HFFc6 (cell line): ENCODE data around the gene SF1. TPM values are rescaled to one million over a fixed set of nuclear protein-coding genes. Genes with fewer than 3 reads are reported as not detected.

Source experiments
- DNase-seq: peaks from one replicate; pipeline ENCODE4 v3.0.0-alpha.2; 2018
- H3K27ac Mint-ChIP-seq: 2 replicates; pipeline ENCODE4 v1.8.0; 2020; ENCODE audit warnings: mild to moderate bottlenecking, mixed read lengths
- H3K27me3 Mint-ChIP-seq: 2 replicates; pipeline ENCODE4 v1.8.0; 2021; ENCODE audit warnings: mild to moderate bottlenecking, moderate library complexity, mixed read lengths; ENCODE audit not compliant: insufficient read depth
- H3K36me3 Mint-ChIP-seq: 2 replicates; pipeline ENCODE4 v1.8.0; 2021; ENCODE audit warnings: low read depth, mixed read lengths
- H3K4me1 Mint-ChIP-seq: 2 replicates; pipeline ENCODE4 v1.8.0; 2020; ENCODE audit warnings: low read depth, mixed read lengths
- H3K4me3 Mint-ChIP-seq: 2 replicates; pipeline ENCODE4 v1.8.0; 2020; ENCODE audit warnings: mild to moderate bottlenecking, moderate library complexity, mixed read lengths
- H3K9me3 Mint-ChIP-seq: 2 replicates; pipeline ENCODE4 v1.8.0; 2020; ENCODE audit warnings: mild to moderate bottlenecking, mixed read lengths
- CTCF ChIP-seq: fragments of 200-600 bp; sonication (generic); IDR thresholded peaks from 2 replicates; pipeline ENCODE4 v1.5.0; 2021; ENCODE audit warnings: antibody characterized with exemption, mild to moderate bottlenecking
- total RNA-seq, 6 experiments: library from RNA; stranded (reverse); fragmentation: NEBNext Ultra II Directional; extraction: Animal tissue kit (Norgen Biotek cat#: 25700); gene quantifications; 2 replicates in 1 of 6; 3 replicates in 5 of 6; pipeline ENCODE4 v1.2.3, GENCODE V29; 2021

SF1 gene
- total RNA-seq, 6 experiments from 2014 or later, result 195 to 244 (median 208) TPM

GRCh38 chr11:64793271-64794160 lies 15.2 kb upstream of the SF1 start:
- H3K36me3 Mint-ChIP-seq, result no peaks in the 10 kb centered on the region; the same call in 1 of the 2 replicates
- no peaks in the 10 kb centered on the region for H3K4me1 Mint-ChIP-seq
- no peaks in the 10 kb centered on the region; the same call in none of the 2 replicates for H3K27me3 Mint-ChIP-seq
- no peaks in the 10 kb centered on the region for H3K9me3 Mint-ChIP-seq
- DNase-seq, result no peak
- H3K27ac Mint-ChIP-seq, result no peak overlapping the region
- H3K4me3 Mint-ChIP-seq, result no peak overlapping the region
- TF ChIP-seq CTCF, result no peak

- Mint-ChIP-seq H3K27me3 (peaks cover under 1% of the 10 kb centered on the region), H3K4me1 (no peaks in the 10 kb centered on the region), H3K36me3 (no peaks in the 10 kb centered on the region; the same call in 1 of the 2 replicates), H3K4me3 (no peak overlapping the region), H3K27ac (no peak overlapping the region), H3K9me3 (no peaks in the 10 kb centered on the region)
- no peak for TF ChIP-seq CTCF
- no peak for DNase-seq
Measured at GRCh38 chr11:64792482-64792881, 14.1 kb upstream of the SF1 start.

- no peak for DNase-seq
- no peaks in the 10 kb centered on the region; the same call in 1 of the 2 replicates for H3K36me3 Mint-ChIP-seq
- H3K9me3 Mint-ChIP-seq, result no peaks in the 10 kb centered on the region
- no peak for TF ChIP-seq CTCF
- H3K27ac Mint-ChIP-seq, result no peak overlapping the region
- H3K27me3 Mint-ChIP-seq, result peaks cover 1% of the 10 kb centered on the region
- H3K4me3 Mint-ChIP-seq, result no peak overlapping the region
- H3K4me1 Mint-ChIP-seq, result no peaks in the 10 kb centered on the region
Measured at GRCh38 chr11:64791781-64792291, 13.5 kb upstream of the SF1 start.

- no peak for DNase-seq
- Mint-ChIP-seq H3K4me1 (no peaks in the 10 kb centered on the region), H3K27ac (no peak overlapping the region), H3K4me3 (no peak overlapping the region), H3K9me3 (no peaks in the 10 kb centered on the region), H3K27me3 (peaks cover 1% of the 10 kb centered on the region), H3K36me3 (no peaks in the 10 kb centered on the region)
- no peak for TF ChIP-seq CTCF
Measured at GRCh38 chr11:64790205-64791095, 12.1 kb upstream of the SF1 start.

GRCh38 chr11:64789331-64790204 lies 11.2 kb upstream of the SF1 start:
- H3K4me3 Mint-ChIP-seq, result no peak overlapping the region

More at GRCh38 chr11:64789331-64790204, 11.2 kb upstream of the SF1 start:
- Mint-ChIP-seq H3K27me3 (peaks cover 1% of the 10 kb centered on the region), H3K4me1 (no peaks in the 10 kb centered on the region), H3K9me3 (no peaks in the 10 kb centered on the region), H3K36me3 (no peaks in the 10 kb centered on the region), H3K27ac (no peak overlapping the region)
- TF ChIP-seq CTCF, result no peak
- DNase-seq, result no peak
